Adrenal gland (tissue), 5 donors: ENCODE results near the gene AGR2.

Experiments
- POLR2A ChIP-seq, 2 donors: fragments of 450-650 bp; IDR thresholded peaks; one replicate each; pipeline ENCODE4 v1.6.1; 2017; ENCODE audit warnings: antibody characterized with exemption in 2 of 2, mild to moderate bottlenecking in 2 of 2, moderate library complexity in 1 of 2
- TF ChIP-seq, protein P1 (sequence below), 6 experiments: fragments of 450-650 bp in 4 of 6; fragments of 200-600 bp in 2 of 6; sonication (generic) in 1 of 6; IDR thresholded peaks; 1 replicate in 5 of 6; 2 replicates in 1 of 6; pipeline versions ENCODE4 v1.5.1 to v1.8.0; 2016 to 2021; ENCODE audit warnings: antibody characterized with exemption in 6 of 6, mild to moderate bottlenecking in 2 of 6, moderate library complexity in 1 of 6
- donor health status: DM: no; HTN: no; CAD: no.

DNA sequence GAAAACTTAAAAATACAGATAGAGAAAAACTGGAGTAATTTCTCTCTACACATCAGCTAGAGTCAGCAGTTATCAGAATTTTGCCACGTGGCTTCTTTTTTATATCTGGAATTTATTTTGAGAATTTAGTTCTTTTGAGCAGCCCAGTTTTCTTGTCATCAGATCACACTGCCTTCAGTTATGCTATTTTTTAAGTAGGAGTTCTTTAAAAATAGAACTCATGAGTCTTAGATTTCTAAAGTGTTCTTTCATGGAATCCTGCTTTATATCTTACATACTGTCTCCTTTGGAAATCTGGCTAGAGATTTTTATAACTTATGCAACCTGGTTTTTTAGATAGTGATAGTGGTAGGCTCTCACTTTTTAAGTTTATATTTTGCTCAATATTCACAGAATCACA, 24.2 kb downstream of the AGR2 start:
- TF ChIP-seq, protein P1, sequence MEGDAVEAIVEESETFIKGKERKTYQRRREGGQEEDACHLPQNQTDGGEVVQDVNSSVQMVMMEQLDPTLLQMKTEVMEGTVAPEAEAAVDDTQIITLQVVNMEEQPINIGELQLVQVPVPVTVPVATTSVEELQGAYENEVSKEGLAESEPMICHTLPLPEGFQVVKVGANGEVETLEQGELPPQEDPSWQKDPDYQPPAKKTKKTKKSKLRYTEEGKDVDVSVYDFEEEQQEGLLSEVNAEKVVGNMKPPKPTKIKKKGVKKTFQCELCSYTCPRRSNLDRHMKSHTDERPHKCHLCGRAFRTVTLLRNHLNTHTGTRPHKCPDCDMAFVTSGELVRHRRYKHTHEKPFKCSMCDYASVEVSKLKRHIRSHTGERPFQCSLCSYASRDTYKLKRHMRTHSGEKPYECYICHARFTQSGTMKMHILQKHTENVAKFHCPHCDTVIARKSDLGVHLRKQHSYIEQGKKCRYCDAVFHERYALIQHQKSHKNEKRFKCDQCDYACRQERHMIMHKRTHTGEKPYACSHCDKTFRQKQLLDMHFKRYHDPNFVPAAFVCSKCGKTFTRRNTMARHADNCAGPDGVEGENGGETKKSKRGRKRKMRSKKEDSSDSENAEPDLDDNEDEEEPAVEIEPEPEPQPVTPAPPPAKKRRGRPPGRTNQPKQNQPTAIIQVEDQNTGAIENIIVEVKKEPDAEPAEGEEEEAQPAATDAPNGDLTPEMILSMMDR (IDR thresholded peaks at IDR 0.05), result no peak
- no peak for TF ChIP-seq POLR2A (IDR thresholded peaks at IDR 0.05)
